Epithelial cell of proximal tubule (primary cell): ENCODE results near the gene HOXD11. TPM values are rescaled to one million over a fixed set of nuclear protein-coding genes. Genes with fewer than 3 reads are reported as not detected.

Source experiments
- DNase-seq: peaks from one replicate; pipeline ENCODE4 v3.0.0-alpha.2; 2011; ENCODE audit warnings: low read depth
- H3K4me3 ChIP-seq: 2 replicates; pipeline ENCODE4 v1.5.1; 2011; ENCODE audit warnings: low read depth, mild to moderate bottlenecking, low read length
- total RNA-seq: library from RNA; depleted of rRNA; stranded (reverse); fragments of >200 nt; gene quantifications from 2 replicates; pipeline ENCODE4 v1.2.3, GENCODE V29; 2015
- TF ChIP-seq, protein P1 (sequence below): conservative IDR thresholded peaks from 2 replicates; pipeline ENCODE4 v1.5.1; 2012; ENCODE audit warnings: low read depth, mild to moderate bottlenecking, low read length

The HOXD11 gene
- total RNA-seq, 1 donor from 2014 or later, result 25.1 TPM

DNA sequence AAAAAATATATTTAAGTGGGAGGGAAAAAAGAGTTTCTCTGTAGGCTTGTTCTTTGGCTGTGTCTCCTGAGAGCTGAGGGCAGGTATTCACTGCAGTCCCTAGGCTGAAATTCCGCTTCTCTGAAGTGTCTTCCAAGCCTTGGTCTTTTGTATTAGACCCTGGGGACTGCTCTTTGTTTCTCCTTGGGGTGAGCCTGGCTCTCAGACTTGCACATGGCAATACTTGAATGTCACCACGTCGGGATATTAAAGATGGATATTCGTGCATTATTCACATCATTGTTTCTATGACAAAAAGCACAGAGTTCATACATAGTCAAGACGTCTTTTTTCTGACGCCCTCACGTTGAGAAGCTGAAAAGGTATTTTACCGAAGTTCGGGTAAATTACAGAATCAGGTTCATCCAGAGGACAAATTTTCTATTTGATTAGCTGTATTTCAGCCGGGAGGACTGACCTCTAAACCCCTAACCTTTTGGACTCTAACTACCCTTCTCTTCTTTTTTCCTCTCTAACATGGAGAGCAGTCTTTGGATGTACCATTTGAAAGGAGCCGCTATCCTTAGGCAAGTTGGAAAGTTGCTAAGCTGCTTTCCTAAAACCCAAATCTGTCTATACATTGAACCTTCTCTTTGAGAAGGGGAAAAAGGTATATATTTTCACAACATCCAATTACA lies 47.6 kb downstream of the HOXD11 start:
- DNase-seq, result no peak
- TF ChIP-seq, protein P1, sequence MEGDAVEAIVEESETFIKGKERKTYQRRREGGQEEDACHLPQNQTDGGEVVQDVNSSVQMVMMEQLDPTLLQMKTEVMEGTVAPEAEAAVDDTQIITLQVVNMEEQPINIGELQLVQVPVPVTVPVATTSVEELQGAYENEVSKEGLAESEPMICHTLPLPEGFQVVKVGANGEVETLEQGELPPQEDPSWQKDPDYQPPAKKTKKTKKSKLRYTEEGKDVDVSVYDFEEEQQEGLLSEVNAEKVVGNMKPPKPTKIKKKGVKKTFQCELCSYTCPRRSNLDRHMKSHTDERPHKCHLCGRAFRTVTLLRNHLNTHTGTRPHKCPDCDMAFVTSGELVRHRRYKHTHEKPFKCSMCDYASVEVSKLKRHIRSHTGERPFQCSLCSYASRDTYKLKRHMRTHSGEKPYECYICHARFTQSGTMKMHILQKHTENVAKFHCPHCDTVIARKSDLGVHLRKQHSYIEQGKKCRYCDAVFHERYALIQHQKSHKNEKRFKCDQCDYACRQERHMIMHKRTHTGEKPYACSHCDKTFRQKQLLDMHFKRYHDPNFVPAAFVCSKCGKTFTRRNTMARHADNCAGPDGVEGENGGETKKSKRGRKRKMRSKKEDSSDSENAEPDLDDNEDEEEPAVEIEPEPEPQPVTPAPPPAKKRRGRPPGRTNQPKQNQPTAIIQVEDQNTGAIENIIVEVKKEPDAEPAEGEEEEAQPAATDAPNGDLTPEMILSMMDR, result no peak
- H3K4me3 ChIP-seq, result peak overlapping the region; percentile 70

DNA sequence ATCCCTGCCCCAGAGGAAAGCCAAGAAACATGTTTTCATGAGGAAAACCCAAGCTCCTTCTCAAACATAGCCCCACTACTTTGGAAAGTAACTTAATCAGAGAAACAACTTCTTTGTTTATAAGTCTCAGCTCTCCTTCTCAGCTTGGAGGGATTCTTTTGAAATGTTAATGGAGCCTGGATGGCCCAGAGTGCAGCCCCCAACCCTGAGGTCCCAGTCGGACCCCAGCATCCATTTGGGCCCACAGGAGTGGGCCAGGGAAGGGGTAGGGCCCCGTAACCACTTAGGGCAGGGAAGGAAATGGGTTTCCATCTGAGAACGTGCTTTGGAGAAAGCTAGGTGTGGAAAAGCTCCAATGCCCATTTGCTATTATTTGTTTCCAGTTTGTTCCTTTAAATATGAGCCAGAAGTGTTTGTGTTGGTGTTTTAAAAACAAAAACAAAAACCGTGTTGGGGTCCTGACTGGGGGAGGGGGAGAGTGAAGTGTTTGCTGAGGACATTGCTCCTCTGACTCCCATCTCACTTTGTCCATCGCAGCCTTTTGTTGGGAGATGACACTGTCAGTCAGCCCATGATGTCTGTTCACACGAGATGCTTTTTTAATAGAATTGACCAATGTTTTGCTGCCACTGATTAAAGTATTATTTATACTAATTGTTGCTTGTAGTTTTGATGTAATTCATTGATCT lies 48.4 kb downstream of the HOXD11 start:
- DNase-seq, result no peak
- peak overlapping the region; percentile 70 for H3K4me3 ChIP-seq
- TF ChIP-seq, protein P1, result no peak

DNA sequence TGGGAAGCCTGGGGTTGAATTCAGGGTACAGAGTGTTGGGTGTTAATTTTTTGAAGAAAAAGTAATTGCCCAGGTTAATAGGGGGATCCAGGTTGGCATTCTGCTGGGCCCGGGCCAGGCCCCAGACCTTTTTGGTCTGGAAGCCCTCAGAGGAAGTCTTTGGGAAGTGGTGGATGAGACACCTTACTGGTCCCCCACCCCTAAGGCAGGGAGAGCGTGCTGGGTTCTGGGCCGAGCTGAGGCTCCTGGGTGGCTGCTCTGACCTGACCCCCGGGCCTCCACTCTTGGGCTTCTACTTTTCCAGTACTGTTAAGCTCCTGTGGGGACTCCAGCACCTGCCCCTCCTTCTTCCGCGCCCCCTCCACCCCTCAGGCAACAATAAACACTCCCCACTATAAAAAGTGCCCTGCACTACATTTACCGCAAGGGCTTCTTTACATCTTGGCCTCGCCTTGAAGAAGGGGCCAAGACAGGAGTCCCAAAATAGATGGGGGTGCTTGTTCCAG lies 49.3 kb downstream of the HOXD11 start:
- peak overlapping the region; percentile 66 for H3K4me3 ChIP-seq
- DNase-seq, result no peak
- TF ChIP-seq, protein P1, result no peak

DNA sequence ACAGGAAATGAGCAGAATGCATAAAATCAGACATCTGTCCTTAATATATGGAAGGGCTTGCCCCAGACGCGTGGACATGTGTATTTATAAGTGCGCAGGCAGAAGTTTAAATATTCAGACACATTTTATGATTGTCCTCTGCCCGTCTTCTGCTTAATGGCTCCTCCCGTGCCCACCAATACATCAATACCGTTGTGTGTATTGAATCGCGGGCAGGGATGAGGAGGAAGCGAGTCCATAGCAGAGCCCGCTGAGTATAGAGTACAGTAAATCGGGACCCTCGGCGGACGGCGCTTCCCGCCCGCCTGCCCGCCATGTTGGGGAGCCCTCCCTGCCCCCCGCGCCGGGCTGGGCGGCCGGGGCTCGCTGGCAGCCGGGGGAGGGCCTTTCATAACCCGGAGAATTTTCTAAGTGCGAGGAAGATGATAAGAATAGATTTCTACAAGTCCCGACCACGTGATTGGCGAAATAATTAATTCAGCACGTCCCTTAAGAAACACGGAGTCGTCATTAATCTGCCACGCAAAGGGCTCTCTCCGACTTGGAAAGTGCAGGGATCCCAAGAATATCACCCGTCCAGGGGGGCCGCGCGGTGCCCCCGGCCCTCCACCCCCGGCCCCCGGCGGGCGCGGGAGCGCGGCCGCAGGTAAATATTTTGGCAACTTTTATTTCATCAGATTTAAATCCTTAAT lies 49.9 kb downstream of the HOXD11 start, which contains the start of gene HOXD3:
Gene HOXD3 (plus strand): TSS at position 501 of the 692 bp plus-strand sequence. CDS start 11,808 bp downstream, outside the sequence.
- H3K4me3 ChIP-seq, result peak within 1 kb of the TSS; percentile 66
- DNase-seq, result no peak
- TF ChIP-seq, protein P1, result no peak

DNA sequence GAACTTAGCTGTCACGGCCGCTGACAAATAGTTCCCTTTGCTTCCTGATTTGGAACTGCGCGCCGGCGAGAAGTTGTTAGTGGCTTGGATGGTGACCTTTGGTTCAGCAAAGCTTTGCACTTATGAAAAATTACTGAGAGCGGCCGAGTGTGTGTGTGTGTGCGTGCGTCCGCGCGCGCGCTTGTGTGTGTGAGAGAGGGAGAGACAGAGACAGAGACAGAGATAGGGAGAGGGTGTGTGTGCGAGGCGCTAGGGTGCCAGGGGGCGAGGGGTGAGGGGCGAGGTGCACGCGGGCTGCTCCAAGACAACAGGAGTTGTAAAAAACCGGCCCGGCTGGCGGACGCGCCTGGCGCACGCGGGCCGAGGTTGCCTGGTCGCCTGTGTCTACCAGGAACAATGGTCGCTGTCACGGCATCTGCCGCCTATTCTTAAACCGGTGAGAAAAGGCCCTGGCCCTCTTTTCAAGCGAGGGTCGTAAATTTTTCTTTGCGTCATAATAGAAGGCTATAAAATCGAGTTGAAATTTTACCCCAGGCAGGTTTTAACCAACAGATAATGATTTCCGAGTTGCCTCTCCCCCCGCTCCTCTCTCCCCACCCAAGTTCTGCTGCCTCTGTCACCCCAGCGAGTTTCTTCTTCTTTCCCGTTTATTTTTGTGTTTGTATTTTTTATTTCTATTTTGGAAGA lies 50.6 kb downstream of the HOXD11 start:
- DNase-seq, result no peak
- TF ChIP-seq, protein P1, result no peak
- H3K4me3 ChIP-seq, result peak overlapping the region; percentile 66

DNA sequence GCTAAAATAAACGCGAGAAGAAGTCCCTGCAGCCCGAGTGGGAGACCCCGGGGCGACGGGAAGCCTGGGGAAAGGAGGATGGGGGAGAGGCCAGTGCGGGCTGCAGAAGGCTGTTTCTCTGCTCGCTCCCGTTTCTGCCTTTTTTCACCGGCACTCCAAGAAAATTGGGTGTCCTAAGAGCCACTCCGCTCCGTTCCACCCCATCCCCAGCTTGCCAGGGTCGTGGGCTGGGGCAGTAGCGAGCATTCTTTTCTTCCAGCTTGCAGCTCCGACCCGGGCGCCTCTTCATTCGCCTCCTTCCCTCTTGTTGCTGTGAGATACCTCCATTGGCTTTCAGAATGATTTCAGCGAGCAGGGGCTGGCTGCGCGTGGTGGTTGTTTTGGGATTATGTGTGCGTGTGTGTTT lies 51.1 kb downstream of the HOXD11 start:
- peak overlapping the region; percentile 66 for H3K4me3 ChIP-seq
- no peak for DNase-seq
- TF ChIP-seq, protein P1, result no peak
